HUDEP-2 (cell line): ENCODE data around the gene CISD1.

Source experiments
- DNase-seq, 76 experiments: peaks; one replicate each; lab custom pipeline; 2025; ENCODE audit not compliant: unreplicated experiment in 76 of 76; lab: John Stamatoyannopoulos, UW

CISD1 gene

GRCh38 chr10:58304099-58304633 is 35.2 kb downstream of the CISD1 start:
- no peak for DNase-seq

GRCh38 chr10:58305821-58306220 is 36.9 kb downstream of the CISD1 start:
- no peak for DNase-seq

DNA sequence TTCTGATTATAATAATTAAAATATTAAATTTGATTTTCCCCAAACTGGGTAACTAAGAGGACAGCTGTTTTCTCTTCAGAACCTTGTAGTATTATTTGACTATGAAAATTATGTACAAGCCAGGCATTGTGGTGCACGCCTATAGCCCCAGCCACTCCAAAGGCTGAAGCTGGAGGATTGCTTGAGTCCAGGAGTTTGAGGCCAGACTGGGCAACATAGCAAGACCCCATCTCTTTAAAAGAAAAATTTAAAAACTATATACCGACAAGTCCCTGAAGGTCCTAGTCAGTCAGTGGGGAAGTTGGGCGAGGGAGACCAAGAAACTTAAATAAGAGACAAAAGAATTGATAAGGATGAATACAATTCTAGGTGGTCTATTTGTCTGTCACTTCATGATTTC is 38.7 kb downstream of the CISD1 start:
- DNase-seq, result no peak

DNA sequence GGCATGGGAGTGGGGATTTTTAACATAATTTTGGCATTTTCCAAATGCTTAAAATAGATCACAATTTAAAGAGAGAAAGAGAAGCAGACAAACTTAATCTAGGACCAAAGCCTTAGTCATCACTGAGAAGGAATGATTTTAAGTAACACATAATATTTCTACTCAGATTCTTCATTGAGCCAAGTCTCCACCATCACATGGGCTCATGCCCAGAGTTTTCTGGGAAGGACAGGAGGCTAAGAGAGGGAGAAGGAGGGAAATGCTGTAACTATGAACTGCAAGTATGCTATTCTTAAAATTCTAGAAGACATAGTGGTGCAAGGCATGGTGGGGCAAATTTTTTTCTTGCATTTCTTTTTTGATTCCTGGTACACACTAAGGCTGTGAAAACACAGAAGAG is 42.1 kb downstream of the CISD1 start:
- DNase-seq, result no peak

- no peak for DNase-seq
Measured at GRCh38 chr10:58316874-58317273, 47.9 kb downstream of the CISD1 start.

DNA sequence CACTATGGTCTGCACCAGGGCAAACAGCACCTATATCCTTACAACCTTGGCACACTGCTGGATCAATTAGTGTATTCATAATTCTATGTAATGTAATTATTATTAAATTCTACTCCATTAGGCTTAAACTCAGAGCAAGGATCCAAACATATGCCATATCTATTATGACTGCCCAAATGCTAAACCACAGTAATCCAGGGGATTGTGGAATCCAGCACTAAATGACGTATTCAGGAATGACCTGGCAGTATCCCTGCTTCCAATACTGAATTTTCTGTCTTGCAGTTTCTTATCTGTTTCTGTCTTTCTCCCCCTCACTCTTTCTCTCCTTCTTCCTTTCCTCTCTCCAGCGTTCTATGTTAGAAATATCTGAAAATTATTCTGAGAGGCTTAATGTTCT is 49.4 kb downstream of the CISD1 start:
- no peak for DNase-seq

- no peak for DNase-seq
Measured at GRCh38 chr10:58319599-58319998, 50.6 kb downstream of the CISD1 start.

DNA sequence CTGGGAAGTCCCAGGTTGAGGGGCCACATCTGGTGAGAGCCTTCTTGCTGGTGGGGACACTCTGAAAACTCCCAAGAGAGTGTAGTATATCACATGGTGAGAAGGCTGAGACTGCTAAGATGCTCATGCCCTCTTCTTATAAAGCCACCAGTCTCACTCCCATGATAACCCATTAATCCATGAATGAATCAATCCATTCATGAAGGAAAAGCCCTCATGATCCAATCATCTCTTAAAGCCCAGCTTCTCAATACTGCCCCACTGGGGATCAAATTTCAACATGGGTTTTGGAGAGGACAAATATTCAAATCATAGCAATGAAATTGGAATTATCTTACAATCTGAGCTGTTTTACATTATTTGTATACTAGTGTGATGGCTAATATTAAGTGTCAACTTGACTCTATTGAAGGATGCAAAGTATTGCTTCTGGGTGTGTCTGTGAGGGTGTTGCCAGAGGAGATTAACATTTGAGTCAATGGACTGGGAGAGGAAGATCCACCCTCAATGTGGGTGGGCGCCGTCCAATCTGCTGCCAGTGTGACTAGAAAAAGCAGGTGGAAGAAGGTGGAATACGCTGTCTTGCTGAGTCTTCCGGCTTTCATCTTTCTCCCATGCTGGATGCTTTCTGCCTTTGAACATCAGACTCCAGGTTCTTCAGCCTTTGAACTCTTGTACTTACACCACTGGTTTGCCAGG is 51.5 kb downstream of the CISD1 start:
- DNase-seq, result no peak

DNA sequence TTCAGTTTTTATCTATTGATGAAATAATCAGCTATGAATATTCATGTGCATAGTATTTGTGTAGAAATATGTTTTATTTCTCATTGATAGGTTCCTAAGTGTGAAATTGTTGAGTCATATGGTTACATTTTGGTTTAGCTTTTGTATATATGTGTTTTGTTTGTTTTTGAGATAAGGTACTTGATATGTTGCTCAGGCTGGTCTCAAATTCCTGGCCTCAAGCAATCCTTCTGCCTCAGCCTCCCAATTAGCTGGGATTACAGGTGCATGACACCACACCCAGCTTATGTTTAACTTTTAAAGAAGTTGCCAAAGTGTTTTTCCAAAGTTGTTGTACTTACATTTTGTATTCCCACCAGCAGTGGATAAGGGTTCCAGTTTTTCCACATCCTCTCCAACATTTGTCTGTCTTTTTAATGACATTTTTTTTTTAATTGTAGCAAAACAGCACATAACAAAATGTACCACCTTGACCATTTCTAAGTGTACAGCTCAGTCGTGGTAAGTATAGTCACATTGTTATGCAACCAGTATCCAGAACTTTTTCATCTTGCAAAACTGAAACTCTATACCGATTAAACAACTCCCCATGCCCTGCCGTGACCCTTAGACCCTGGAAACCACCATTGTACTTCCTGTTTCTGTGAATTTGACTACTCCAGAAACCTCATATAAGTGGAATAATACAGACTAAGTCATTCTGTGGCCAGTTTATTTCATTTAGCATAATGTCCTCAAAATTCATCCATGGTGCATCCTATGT is 53.3 kb downstream of the CISD1 start:
- DNase-seq, result no peak

GRCh38 chr10:58322835-58323209 is 53.9 kb downstream of the CISD1 start:
- no peak for DNase-seq

DNA sequence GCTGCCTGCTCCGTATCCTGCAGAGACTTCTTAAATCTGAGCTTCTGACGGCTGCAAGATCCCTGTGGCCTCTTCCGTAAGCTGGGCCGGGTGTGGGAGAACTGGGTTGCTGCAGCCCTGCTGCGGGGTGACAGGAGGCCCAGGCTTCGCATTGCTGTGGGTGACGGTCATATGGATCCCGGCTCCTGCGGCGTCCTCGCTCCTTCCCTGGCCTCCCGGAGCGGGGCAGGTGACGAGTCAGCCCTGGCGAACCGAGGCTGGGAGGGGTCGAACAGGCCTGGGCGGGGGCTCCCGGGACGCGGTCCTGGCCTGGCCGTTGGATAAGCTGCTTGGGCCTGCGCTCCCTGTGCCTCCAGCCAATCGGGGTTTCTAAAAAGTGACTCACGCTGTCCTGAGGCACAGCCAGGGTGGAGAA is 58.0 kb downstream of the CISD1 start:
- no peak for DNase-seq

DNA sequence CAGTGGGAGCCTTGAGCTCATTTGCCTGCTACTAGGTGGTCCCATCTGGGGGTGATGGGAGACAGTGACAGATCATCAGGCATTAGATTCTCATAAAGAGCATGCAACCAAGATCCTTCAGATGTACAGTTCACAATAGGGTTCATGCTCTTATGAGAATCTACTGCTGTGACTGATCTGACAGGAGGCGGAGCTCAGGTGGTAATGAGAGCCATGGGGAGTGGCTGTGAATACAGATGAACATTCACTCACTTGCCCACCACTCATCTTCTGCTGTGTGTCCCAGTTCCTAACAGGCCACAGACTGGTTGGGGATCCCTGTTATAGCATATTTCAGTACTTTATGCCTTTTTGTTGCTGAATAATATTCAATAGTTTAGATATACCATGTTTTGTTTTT is 59.3 kb downstream of the CISD1 start:
- no peak for DNase-seq

DNA sequence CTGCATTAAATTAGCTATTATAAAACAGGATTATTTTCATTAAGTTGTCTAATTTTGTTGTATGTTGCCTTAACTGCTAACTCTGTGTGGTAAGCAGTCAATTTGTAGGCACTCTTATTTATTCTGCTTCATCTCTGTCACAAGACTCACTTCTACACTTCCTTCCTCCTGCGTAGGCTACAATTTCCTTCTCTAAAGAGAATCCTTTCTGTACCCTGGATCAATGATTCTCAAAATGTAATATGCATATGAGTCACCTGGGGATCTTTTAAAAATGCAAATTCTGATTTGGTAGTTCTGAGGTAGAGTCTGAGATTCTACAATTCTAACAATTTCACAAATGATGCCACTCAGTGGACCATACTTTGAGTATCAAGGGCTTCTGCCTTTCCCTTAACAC is 61.5 kb downstream of the CISD1 start:
- DNase-seq, result no peak

GRCh38 chr10:58331646-58332045 is 62.7 kb downstream of the CISD1 start:
- no peak for DNase-seq

GRCh38 chr10:58334817-58335305 is 65.9 kb downstream of the CISD1 start, which contains the start of gene UBE2D1:
Gene UBE2D1 (plus strand): TSS chr10:58335006. CDS start chr10:58335202, 196 bp downstream.
- DNase-seq, result peak in 71 of 76 experiments; percentile 9 to 81 (median 58)

DNA sequence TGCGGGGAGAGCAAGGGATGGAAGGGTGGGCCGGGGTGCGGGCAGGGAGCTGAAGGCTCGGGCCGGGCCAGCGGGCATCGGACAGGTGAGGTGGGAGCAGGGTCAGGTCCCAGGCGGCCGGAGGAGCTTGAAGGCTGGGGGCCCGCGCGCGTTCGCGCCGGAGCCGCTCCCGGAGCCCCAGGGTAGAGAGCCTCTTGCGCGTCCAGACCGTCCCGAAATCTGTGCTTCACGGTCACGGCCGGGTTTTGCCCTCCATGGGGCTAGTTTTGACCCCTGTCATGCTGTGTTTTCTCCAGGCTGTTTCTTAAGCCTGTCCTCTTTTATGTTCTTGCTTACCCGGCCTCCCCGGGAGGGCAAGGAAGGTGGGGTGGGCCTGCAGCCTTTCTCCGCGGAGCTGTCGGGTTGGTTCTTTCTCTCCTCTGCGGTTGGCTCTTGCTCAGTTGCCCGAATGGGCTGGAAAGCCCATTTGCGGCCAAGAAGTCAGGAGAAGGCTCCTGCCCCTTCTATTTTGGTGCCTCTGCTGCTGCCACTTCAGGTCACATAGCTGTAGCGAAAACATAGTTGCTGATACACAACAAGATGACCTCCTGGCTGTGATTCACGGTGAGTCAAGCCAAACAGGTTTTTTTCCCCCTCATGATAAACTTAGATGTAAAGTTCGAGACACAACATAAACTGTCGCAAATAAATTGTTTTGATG is 66.5 kb downstream of the CISD1 start:
- peak in 3 of 76 experiments; percentile 16 to 35 (median 20) for DNase-seq

- DNase-seq, result no peak
Measured at GRCh38 chr10:58336242-58336641, 67.3 kb downstream of the CISD1 start.
